A549 (cell line): Measurements from ENCODE around the gene DBH. TPM values are rescaled to one million over a fixed set of nuclear protein-coding genes. Genes with fewer than 3 reads are reported as not detected.

ENCODE experiments used
- ATAC-seq, 2 experiments: fragments of 200-7000 bp in 1 of 2; fragments of >200 bp in 1 of 2; cut with Nextera tagmentation in 1 of 2; cut with Tn5 transposase in 1 of 2; 3 replicates each; pipeline versions ENCODE4 v1.8.0 to v1.9.1; 2018 to 2020; ENCODE audit warnings: mild to moderate bottlenecking in 1 of 2, moderate library complexity in 1 of 2
- CTCF ChIA-PET: fragments of 300-600 bp; sonication (Branson Sonifier 250); formaldehyde crosslinking; extraction: SDS; loops from one replicate; lab custom pipeline; 2021; ENCODE audit warnings: antibody characterized with exemption, inconsistent platforms; lab: Yijun Ruan, JAX
- POLR2A ChIA-PET: fragments of 350-600 bp; formaldehyde crosslinking; extraction: SDS; loops from one replicate; lab custom pipeline; 2021; ENCODE audit warnings: antibody characterized with exemption, inconsistent platforms; lab: Yijun Ruan, JAX
- DNase-seq, 2 experiments: peaks; one replicate each; pipeline versions ENCODE4 v3.0.0 to v3.0.0-alpha.2; 2011 to 2016; ENCODE audit warnings: low read depth in 1 of 2, low spot score in 1 of 2
- FAIRE-seq: peaks from 2 replicates; lab custom pipeline; 2011; peaks lifted over from hg19 to GRCh38; lab: Jason Lieb, UNC
- H3K27ac ChIP-seq, 2 experiments: fragments of >200 bp; sonication (Bioruptor Twin); formaldehyde crosslinking; 3 replicates each; pipeline ENCODE4 v1.5.1; 2016 to 2017
- H3K4me1 ChIP-seq: fragments of >200 bp; sonication (Bioruptor Twin); formaldehyde crosslinking; 3 replicates; pipeline ENCODE4 v1.6.1; 2016
- H3K4me2 ChIP-seq: fragments of >200 bp; sonication (Bioruptor Twin); formaldehyde crosslinking; 3 replicates; pipeline ENCODE4 v1.6.1; 2016
- H3K4me3 ChIP-seq: fragments of >200 bp; sonication (Bioruptor Twin); formaldehyde crosslinking; 3 replicates; pipeline ENCODE4 v1.5.1; 2016
- H3K9me3 ChIP-seq: fragments of >200 bp; sonication (Bioruptor Twin); formaldehyde crosslinking; 3 replicates; pipeline ENCODE4 v1.6.1; 2016
- CBX8 ChIP-seq: fragments of 200-600 bp; sonication (generic); IDR thresholded peaks from 2 replicates; pipeline ENCODE4 v1.6.1; 2016
- E2F6 ChIP-seq: IDR thresholded peaks from 2 replicates; pipeline ENCODE4 v1.6.1; 2012; ENCODE audit warnings: low read depth, borderline replicate concordance
- EHF ChIP-seq: fragments of 250-450 bp; sonication (Bioruptor Pico); IDR thresholded peaks from 2 replicates; pipeline ENCODE4 v1.5.0; 2020; ENCODE audit warnings: mild to moderate bottlenecking
- FOXS1 ChIP-seq: fragments of 250-450 bp; sonication (Bioruptor Pico); IDR thresholded peaks from 2 replicates; pipeline ENCODE4 v1.5.0; 2020; ENCODE audit warnings: mild to moderate bottlenecking, moderate library complexity
- HOXA7 ChIP-seq: fragments of 250-450 bp; sonication (Bioruptor Pico); IDR thresholded peaks from 2 replicates; pipeline ENCODE4 v1.5.0; 2020; ENCODE audit warnings: mild to moderate bottlenecking, moderate library complexity
- HOXB13 ChIP-seq: fragments of 250-450 bp; sonication (Bioruptor Pico); IDR thresholded peaks from 2 replicates; pipeline ENCODE4 v1.5.0; 2020; ENCODE audit warnings: low read depth, mild to moderate bottlenecking, moderate library complexity
- HOXB5 ChIP-seq: fragments of 250-450 bp; sonication (Bioruptor Pico); IDR thresholded peaks from 2 replicates; pipeline ENCODE4 v1.5.0; 2020; ENCODE audit warnings: mild to moderate bottlenecking, moderate library complexity
- KDM1A ChIP-seq: fragments of 200-600 bp; sonication (generic); IDR thresholded peaks from 2 replicates; pipeline ENCODE4 v1.6.1; 2016; ENCODE audit warnings: low read depth, mild to moderate bottlenecking
- MYC ChIP-seq: IDR thresholded peaks from 2 replicates; pipeline ENCODE4 v1.6.1; 2012; ENCODE audit warnings: mild to moderate bottlenecking, inconsistent platforms, low read length, improper control_type of control experiment, borderline replicate concordance
- NPAS2 ChIP-seq: fragments of 250-450 bp; sonication (Bioruptor Pico); IDR thresholded peaks from 2 replicates; pipeline ENCODE4 v1.8.0; 2022; ENCODE audit warnings: mild to moderate bottlenecking, moderate library complexity, borderline replicate concordance
- PBX3 ChIP-seq: IDR thresholded peaks from 2 replicates; pipeline ENCODE4 v1.6.1; 2012
- RAD21 ChIP-seq, 2 experiments: fragments of >200 bp in 1 of 2; sonication (Bioruptor Twin) in 1 of 2; formaldehyde crosslinking in 1 of 2; IDR thresholded peaks in 1 of 2; conservative IDR thresholded peaks in 1 of 2; 2 replicates in 1 of 2; 3 replicates in 1 of 2; pipeline ENCODE4 v1.6.1; 2012 to 2018; ENCODE audit warnings: inconsistent platforms in 1 of 2
- RARB ChIP-seq: fragments of 250-450 bp; sonication (Bioruptor Pico); IDR thresholded peaks from 2 replicates; pipeline ENCODE4 v1.8.0; 2021; ENCODE audit warnings: mild to moderate bottlenecking, moderate library complexity
- RCOR1 ChIP-seq: fragments of 150-350 bp; IDR thresholded peaks from 2 replicates; pipeline ENCODE4 v1.6.1; 2014; ENCODE audit warnings: antibody characterized with exemption, low read length, low read depth
- REST ChIP-seq: fragments of 200-600 bp; sonication (generic); IDR thresholded peaks from 2 replicates; pipeline ENCODE4 v1.6.1; 2016; ENCODE audit warnings: antibody characterized with exemption, mild to moderate bottlenecking, moderate library complexity
- RFX5 ChIP-seq: fragments of 450-650 bp; IDR thresholded peaks from 2 replicates; pipeline ENCODE4 v1.7.1; 2014; ENCODE audit warnings: antibody characterized with exemption, mild to moderate bottlenecking, moderate library complexity
- RNF2 ChIP-seq: fragments of 200-600 bp; sonication (generic); IDR thresholded peaks from 2 replicates; pipeline ENCODE4 v1.6.1; 2016; ENCODE audit warnings: low read depth, mild to moderate bottlenecking, antibody characterized with exemption, moderate library complexity, borderline replicate concordance
- TFCP2L1 ChIP-seq: fragments of 250-450 bp; sonication (Bioruptor Pico); IDR thresholded peaks from 2 replicates; pipeline ENCODE4 v1.5.0; 2021; ENCODE audit warnings: mild to moderate bottlenecking
- ZC3H11A ChIP-seq: fragments of 450-650 bp; IDR thresholded peaks from 2 replicates; pipeline ENCODE4 v1.6.1; 2014; ENCODE audit warnings: antibody characterized with exemption, mild to moderate bottlenecking
- ZFP36 ChIP-seq: fragments of 450-650 bp; IDR thresholded peaks from 2 replicates; pipeline ENCODE4 v1.6.1; 2014; ENCODE audit warnings: borderline replicate concordance; ENCODE audit not compliant: partially characterized antibody
- ZNF302 ChIP-seq: fragments of 250-450 bp; sonication (Bioruptor Pico); IDR thresholded peaks from 2 replicates; pipeline ENCODE4 v1.9.0; 2021; ENCODE audit warnings: inconsistent platforms, mild to moderate bottlenecking, moderate library complexity
- WGBS: methylation state at CpG from one replicate; pipeline ENCODE4 v1.1.6; 2017; ENCODE audit errors: missing lambda C conversion rate; 5-methylcytosine and 5-hydroxymethylcytosine counted together
- polyA plus RNA-seq, 4 experiments: library from polyadenylated mRNA; depleted of rRNA in 3 of 4; stranded (reverse); fragments of >200 nt; fragmentation: RNase III in 1 of 4; extraction: RNeasy Plus Mini Kit Qiagen cat#74134 plus additional on column Dnase treatment in 1 of 4; gene quantifications; 2 replicates in 3 of 4; 3 replicates in 1 of 4; pipeline ENCODE4 v1.2.3, GENCODE V29; 2011 to 2017

Gene DBH
- polyA plus RNA-seq, 2 of the 4 experiments (the other 2 are of a cell fraction): not detected

- no peak overlapping the region for H3K27ac ChIP-seq
Observed at GRCh38 chr9:133647148-133647547, 11.0 kb downstream of the DBH start.

GRCh38 chr9:133647765-133648469 is 11.8 kb downstream of the DBH start:
- ChIA-PET POLR2A (no interaction called here), CTCF (interaction anchor here (1.0 to 1.1 kb wide), 3 partner anchors 11 to 79 kb away, joined by 3 to 4 read pairs (median 3); partner anchors contain the start of gene DBH)
- no peaks in the 10 kb centered on the region for H3K9me3 ChIP-seq
- DNase-seq (no peak), FAIRE-seq (no peak), ATAC-seq (no peak)
- WGBS: 54% methylated on average over 24 of the region's 25 CpGs
- TF ChIP-seq HOXA7 (CRISPR knock-in tag): no peak
- no peak for TF ChIP-seq EHF (CRISPR knock-in tag)
- no peak for TF ChIP-seq ZC3H11A
- TF ChIP-seq CBX8: no peak
- no peak for TF ChIP-seq MYC
- no peak for TF ChIP-seq RCOR1
- TF ChIP-seq HOXB13 (CRISPR knock-in tag): no peak
- no peak for TF ChIP-seq ZNF302 (CRISPR knock-in tag)
- no peak for TF ChIP-seq RARB
- no peak for TF ChIP-seq E2F6
- TF ChIP-seq FOXS1: no peak
- TF ChIP-seq KDM1A: no peak
- no peak for TF ChIP-seq ZFP36
- TF ChIP-seq HOXB5 (CRISPR knock-in tag): no peak
- TF ChIP-seq TFCP2L1: no peak
- TF ChIP-seq RNF2: no peak
- TF ChIP-seq RFX5: no peak
- TF ChIP-seq REST: no peak
- TF ChIP-seq NPAS2 (CRISPR knock-in tag): no peak
- no peak overlapping the region for H3K4me2 ChIP-seq
- H3K4me3 ChIP-seq: no peak overlapping the region
- H3K4me1 ChIP-seq: no peaks in the 10 kb centered on the region
- no peak overlapping the region for H3K27ac ChIP-seq

More at GRCh38 chr9:133647148-133647547, 11.0 kb downstream of the DBH start:
- TF ChIP-seq RAD21 (conservative IDR thresholded peaks at IDR 0.05 in 1 of 2, IDR thresholded peaks at IDR 0.05 in 1 of 2) (no peak), ZNF302 (CRISPR knock-in tag) (no peak), PBX3 (no peak), HOXB13 (CRISPR knock-in tag) (no peak)
- DNase-seq (no peak), FAIRE-seq (no peak), ATAC-seq (no peak)
- Histone ChIP-seq H3K9me3 (no peaks in the 10 kb centered on the region), H3K4me1 (no peaks in the 10 kb centered on the region), H3K4me3 (no peak overlapping the region), H3K4me2 (no peak overlapping the region)
- WGBS: 25% methylated on average over 7 of the region's 7 CpGs
- CTCF ChIA-PET: interaction anchor here (0.6 to 1.1 kb wide), 3 partner anchors 12 to 264 kb away, joined by 3 to 4 read pairs (median 3); no protein-coding TSS in a partner anchor
- POLR2A ChIA-PET: no interaction called here
